Measurements from ENCODE around the gene UBE2V1.

UBE2V1 gene

DNA sequence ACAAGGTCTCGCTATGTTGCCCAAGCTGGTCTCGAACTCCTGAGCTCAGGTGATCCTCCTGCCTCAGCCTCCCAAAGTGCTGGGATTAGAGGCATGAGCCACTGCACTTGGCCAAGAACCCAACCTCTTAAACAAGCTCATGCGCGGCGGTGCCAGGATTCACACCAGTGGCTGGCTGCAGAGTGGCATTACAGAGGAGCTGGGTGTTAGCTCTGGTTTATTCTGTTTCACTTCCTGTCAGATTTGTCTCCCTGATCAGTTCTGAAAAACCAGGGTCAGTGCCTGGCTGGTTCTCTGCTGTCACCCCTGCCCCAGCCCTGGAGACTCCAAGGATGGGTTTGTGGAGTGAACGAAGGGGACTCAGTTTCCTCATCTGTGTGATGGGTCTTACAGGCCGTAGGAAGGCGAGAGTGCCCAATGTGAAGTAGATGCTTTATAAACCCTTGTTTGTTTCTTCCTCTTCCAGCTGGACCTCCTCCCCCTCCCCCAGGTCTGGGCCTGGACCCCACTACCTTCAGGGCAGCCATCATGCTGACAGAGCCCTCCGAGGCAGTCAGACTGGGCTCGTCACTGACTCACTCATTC lies 63.4 kb downstream of the UBE2V1 start:
- peak in 1 of 58 donors; percentile 6 for DNase-seq

DNA sequence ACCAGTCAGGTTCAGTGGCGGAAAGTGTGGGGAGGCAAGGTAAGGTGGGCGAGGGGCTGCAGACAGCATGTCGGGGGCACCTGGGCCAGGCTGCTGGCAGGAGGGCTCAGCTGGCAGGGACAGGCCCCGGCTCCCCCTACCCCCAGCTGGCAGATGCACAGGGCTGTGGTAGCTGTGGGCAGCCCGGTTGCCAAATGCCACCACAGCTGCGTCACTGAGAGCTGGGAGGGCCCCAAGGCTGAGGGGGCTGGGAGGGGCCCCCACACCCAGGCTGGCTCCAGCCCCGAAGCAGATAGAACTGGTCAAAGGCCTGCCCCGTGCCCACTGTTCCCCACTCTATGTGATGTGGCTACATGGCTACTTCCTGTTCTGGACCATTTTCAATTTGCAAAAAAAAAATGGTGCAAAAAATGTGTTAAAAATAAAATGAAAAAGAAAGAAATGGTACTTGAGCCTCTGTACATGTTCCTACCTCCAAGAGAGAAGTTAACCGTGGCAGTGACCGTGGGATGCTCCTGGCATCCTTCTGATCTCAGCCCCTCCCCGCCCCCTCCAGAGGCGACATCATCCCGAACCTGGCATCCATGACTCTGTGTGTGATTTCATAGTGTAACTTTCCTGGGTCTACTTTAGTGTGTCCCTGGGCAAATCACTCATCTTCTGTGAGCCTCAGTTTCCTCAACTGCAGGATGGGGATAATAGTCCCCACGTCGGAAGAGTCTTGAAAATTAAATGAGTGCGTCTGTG lies 64.4 kb downstream of the UBE2V1 start:
- DNase-seq, result peak in 12 of 58 donors; percentile 4 to 57 (median 23)

DNA sequence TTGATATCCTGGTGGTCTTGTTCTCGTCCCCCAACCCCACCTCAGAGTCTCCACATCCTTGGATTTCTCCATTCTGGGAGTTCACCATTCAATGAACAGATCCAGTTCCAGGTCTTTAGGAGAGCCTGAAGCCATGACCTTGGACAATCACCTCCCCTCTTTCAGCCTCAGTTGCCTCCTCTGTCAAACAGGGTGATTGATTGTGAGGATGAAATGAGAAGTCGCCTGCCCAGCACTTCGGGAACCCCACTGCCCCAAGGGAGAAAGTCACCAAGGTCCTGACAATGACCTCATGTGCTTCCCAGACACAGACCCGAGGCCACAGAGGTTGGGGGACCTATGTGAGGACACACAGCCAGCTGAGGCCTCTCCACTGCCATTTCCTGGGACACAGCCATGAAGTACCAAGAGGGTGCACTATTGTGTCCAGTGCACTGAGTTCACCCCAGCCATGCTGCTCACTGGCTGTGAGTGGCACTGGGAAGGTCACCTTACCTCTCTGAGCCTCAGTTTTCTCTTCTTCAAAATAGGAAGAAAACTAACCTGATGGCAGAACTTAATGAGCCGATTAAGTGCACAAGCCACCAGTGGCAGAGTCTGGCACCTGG lies 68.5 kb downstream of the UBE2V1 start:
- DNase-seq, result no peak

DNA sequence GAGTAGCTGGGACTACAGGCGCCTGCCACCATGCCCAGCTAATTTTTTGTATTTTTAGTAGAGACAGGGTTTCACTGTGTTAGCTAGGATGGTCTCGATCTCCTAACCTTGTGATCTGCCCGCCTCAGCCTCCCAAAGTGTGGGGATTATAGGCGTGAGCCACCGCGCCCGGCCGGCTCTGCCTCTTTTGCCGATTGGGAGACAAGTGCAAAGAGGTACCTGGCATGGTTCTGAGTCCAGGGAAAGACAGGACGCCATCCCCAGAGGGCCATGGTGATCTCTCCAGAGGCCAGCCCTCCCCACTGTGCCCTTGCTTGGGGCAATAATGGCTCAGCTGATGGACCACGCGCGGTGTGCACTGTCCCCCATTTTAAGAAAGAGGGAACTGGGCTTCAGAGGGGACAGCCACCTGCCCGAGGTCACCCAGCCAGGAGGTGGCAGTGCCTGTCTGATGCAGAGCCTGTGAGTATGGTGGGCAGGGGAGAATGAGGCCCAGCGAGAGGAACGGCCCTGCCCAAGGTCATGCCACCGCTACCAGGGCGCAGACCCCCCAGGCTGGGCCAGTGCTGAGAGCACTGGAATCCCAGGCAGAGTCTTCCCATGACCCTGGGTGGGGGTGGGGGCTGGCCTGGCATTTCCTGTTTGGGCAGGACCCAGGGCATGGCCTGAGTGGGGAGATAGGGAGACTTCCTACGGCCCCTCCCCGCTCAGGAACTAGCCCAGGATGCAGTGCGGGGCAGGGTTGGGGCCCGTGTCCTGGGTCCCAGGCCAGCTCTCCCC lies 69.2 kb downstream of the UBE2V1 start:
- DNase-seq, result no peak

DNA sequence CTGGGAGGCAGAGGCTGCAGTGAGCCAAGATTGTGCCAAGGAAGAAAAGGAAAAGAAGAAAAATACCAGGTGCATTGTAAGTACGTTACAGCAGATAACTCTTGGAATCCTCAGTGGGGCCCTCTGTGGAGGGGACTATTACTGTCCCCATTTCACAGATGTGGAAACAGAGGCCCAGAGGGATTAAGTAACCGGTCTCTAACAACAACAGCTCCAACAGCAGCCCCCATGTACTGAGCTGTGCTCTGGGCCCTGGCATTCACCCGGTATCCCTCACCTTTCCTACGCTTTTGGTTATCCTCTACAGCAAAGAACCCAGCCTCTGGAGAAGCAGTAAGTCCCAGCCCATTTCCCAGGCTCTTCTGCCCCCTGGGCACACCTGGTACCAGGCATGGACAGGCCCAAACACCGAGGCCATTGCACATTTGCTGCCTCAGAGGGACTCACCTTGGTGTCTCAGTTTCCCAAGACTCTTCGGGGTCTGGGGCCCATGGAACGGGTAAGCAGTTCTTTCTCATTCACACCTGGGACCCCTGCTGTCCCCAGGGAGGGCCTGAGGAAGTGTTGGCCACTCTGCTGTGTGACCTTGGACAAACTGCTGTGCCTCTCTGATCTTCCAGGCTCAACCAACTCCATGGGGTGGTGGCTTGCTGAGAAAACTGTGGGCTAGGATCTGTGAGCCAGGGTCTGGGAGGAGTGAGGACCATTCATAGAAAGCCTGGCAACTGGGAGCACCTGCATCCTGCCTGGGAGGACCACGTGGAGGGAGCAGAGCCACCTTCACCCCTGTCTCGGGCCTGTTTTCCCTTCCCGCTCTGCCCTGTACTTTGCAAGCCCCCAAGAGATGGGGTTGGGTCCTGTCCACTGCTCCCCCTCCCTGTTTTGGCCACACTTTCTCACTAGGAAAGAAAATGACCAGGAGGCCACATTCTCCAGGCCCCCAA lies 70.3 kb downstream of the UBE2V1 start:
- DNase-seq, result no peak

DNA sequence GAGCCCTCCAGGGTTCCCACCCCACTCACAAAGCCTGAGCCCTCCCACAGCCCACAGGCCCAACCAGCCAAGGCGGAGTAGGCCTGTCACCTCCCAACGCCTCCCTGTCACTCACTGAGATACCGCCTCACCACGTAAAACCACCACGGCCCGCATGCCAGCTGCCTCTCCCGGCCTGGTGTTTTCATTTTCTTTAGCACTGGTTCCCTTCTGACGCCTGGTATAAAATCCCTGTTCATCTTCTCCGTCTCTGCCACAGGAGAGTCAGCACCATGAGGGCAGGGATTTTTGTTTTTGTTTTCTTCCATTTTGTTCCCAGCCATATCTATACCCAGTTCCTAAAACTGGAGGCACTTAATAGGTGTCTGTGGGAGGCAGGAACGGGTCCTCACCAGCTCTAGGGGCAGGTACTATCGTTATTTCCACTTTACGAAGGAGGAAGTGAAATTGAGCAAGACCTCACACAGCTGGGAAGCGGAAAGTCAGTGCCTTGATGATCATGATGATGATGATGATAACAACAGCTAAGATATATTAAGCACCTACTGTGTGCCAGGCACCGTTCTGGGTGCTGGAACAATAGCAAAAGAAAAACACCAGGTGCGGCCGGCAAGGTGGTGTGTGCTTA lies 71.6 kb downstream of the UBE2V1 start:
- peak in 1 of 58 donors; percentile 55 for DNase-seq

DNA sequence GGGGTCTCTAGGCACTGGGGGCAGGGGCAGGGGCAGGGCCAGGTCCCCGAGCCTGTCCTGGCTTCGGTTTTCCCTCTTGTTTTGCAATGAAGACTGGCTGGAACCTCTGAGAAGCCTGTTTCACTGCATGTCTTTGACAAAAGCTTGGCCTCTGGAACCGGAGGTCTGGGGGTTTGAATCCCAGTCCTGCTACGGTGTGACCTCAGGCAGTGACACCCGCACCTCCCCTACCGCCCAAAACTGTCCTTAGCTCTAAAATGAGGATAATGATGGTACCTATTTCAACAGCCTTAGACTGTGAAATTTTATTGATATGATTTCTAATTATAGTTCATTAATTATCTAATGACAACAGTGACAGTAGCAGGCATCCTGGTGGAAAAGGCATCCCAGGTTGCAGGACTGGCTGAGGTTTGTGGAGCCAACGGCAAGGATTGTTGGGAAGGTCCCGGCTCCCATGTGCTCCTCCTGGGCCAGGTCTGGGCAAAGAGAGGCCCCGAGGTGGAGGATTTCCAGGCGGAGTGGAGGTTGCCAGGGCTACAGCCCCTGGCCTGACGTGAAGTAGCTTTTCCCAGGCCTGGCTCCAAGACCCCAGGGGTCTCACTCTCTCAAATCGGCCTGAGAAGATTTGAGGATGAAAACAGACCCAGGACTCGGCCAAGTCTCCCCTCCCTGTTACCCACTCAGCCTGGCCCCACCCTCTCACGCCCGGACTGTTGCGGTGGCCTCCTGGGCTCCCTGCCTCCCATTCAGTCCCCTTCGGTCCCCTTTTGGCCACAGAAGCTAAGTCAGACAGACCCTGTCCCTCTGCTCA lies 72.3 kb downstream of the UBE2V1 start:
- DNase-seq, result peak in 6 of 58 donors; percentile 5 to 55 (median 21)

DNA sequence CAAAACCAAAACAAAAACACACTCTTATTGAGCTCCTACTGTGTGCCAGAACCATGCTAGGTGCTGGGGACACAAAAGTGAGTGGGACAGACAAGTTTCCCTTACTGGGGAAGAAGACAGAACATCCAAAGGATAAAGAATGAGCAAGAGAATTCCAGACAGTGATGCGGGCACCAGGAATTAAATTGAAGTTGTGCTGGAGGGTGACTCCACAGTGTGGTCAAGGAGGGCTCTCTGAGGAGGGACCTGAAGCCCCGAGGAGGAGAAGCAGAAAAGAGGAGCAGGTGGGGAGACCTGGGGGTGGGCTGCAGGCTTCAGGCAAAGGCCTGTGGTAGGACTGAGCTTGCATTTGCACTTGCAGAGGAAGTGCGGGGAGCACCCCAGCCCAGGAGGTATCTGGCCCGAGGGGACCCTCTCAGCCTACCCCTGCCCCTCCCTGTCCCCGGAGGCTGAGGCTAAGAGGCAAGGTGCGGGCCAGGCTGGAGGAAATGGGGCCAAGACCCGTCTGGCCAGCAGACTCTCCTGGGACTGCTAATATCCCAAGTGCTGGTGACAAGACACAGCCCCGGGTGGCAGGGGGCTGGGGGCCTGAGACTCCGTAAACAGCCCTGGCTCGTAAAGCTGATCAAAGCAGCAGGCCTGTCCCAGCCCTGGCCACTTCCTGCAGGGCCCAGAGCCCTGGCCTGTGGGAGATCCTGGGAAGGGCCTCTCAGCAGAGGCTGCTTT lies 73.1 kb downstream of the UBE2V1 start:
- no peak for DNase-seq

DNA sequence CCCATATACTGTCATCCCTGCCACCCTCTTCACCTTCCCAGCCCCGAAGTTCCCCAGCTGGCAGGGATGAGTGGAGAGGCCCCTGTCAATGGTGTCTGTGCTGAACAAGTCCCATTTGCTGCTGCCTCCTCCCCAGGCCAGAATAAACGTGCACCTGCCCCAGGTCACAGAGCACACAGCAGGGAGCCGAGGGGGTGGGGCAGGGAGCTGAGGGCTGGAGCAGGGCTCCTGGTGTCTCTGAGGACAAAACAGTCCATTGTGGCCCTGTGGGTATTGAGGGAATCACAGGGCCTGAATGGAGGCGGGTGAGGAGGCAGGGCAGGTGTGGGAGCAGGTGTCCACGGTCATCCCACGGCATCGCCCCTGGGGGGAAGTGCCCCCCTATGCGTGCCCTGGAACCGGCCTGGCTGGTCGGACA lies 74.4 kb downstream of the UBE2V1 start:
- no peak for DNase-seq

DNA sequence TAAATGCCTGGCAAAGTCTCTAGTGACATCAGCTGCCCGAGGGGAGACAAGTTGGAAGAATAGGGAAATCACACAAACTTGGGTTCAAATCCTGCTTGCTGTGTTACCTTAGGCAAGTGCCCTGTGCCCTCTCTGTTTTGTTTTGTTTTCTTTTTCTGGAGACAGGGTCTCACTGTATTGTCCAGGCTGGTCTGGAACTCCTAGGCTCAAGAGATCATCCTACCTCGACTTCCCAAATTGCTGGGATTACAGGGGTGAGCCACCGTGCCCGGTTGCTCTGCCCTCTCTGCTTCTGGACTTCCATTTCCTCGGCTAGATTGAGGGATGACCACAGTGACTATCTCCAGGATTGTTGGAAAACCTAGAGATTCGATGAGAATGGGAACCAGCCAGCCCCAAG lies 74.8 kb downstream of the UBE2V1 start:
- DNase-seq, result no peak

DNA sequence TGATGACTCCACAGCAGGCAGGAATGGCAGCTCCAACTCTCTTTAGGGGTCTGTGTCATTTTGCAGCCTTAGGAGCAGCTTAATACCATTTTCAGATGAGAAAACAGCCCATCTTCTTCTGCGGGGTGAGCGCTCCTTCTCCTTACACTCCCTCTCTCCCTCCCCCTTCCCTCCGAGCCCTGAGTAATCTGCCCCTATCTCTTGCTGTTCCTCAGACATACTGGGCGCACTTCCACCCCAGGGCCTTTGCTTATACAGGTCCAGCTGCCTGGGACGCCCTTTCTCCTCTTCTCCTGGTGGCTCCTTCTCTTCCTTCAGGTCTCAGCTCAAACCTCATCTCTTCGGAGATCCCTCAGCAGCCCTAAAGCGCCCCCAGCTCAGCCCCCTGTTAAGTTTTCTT lies 75.4 kb downstream of the UBE2V1 start:
- DNase-seq, result no peak

DNA sequence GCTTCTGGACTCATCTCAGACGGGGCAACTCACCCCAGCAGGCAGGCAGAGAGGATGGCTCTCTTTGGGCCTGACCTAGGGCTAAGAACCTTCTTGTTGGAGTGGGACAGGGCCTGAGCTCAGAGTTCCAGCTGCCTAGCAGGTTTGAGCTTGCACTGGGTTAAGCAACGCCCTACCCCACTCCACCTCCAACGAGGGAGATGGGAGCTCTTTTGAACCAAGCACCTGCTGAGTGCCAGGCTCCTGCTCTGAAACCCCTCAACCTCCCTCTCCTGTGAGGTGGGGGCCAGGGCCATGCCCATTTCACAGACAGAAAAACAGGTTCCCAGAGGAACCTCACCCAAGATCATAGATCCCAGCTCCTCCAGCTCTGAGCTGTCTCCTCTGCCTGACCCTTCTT lies 75.8 kb downstream of the UBE2V1 start:
- no peak for DNase-seq

DNA sequence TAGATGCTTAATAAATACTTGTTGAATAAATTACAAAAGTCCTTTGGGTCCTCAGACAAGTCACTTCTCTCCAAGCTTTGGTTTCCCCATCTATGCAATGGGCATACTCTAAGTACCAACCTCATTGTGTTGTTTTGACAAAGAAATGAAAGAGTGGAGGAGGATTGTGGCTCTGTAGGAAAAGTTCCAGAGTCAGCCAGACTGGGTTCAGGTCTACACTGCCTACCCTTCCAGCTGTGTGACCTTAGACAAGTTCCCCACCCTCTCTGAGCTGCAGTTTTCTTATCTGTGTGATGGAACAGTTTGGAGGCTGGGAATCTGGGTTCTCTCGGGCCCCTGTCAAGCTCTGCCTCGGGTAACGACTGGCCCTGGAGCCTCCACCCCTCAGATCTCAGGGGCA lies 76.2 kb downstream of the UBE2V1 start:
- DNase-seq, result no peak

DNA sequence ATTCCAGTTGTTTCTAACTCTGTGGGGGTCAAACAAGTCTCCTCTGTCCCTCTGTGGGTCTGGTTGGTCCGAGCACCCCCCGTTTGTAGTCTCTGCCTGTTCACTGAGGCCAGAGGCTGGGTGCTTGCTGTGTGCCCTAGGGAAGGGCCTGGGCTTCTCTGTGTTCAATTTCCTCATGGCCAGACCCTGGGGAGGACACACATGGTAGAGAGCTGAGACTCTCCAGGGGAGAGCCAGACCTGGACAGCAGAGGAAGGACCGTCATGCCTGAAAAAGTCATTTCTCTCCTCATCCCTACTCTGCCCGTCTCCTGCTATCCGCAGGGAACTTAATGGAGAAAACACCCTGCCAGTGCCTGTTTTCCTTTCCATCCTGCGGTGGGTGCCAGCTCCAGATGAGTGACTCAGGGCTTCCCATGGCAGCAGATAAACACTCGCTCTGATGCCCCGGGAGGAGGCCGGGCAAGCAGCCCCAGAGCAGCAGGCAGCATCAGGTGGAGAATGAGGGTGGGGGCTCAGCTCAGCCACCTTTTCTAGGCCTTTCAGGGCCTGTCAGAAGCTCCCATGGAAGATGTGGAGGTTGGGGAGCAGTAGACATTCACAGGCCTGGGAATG lies 78.3 kb downstream of the UBE2V1 start:
- peak in 4 of 58 donors; percentile 8 to 51 (median 10) for DNase-seq

DNA sequence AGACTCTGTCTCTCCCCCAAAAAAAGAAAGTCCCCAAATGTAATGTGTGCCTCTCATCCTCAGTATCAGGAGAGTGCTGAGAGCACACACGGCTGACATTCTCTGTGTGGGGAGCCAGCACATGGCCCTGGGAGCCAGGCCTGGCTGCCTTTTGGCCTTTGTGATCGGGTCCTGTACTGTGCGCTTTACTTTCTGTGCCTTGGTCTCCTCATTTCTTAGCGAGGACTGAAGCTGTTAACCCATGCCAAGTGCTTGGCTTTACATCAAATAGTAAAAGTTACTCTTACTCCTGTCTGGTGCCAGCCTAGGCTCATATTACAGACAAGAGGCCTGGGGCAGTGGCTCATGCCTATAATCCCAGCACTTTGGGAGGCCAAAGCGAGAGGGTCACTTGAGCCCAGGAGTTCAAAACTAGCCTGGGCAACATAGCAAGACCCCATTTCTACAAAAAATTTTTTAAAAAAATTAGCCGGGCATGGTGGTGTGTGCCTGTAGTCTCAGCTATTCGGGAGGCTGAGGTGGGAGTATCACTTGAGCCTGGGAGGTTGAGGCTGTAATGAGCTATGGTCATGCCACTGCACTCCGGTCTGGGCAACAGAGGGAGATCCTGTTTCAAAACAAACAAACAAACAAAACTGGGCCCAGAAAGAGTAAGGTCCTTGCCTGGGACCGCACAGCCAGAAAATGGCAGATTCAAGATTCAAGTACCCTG lies 79.8 kb downstream of the UBE2V1 start:
- DNase-seq, result no peak

Measured in anterior cingulate cortex (tissue), 58 donors.